GM18526 (cell line): Measurements from ENCODE around the gene DNAH9.

Experiments used
- POLR2A ChIP-seq: IDR thresholded peaks from 3 replicates; pipeline ENCODE4 v1.6.1; 2011; ENCODE audit not compliant: insufficient read length; ENCODE audit errors: extremely low read depth

DNAH9 gene

DNA sequence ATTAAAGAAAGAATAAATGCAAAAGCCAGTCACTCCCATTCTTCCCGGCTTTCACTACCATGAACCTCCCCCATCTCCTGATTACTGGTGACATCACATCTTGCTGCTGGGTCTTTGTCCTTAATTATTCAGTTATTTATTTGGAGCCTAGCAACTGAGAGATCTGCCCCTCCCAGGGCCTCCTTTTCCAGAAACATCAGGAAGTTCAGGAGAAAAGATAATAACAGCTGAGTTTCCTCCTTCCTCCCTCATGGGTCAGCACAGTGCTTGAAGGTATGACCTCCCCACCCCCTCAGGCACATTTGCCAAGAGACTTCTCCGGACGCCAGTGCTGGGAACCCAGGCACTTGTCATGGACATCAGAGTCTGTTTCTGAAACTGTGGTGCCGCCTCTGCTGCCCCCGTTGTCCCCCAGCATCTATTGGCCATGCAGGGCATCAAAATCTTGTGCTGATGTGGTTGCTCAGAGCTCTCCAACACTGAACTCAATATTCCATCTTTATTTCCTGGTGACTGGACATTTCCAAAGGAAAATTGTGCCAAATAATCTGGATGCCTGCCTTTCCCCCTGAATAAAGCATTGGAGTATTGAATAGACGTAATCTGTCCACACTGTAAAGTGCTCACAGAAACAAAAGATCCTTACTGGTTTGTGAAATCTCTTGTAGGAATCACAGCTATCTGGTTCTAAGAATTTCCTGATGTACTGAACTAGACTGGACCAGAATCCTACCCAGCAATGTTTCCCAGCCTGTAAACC is 327.2 kb downstream of the DNAH9 start:
- TF ChIP-seq POLR2A = no peak

GRCh38 chr17:11928436-11928835 is 330.2 kb downstream of the DNAH9 start:
- no peak for TF ChIP-seq POLR2A

DNA sequence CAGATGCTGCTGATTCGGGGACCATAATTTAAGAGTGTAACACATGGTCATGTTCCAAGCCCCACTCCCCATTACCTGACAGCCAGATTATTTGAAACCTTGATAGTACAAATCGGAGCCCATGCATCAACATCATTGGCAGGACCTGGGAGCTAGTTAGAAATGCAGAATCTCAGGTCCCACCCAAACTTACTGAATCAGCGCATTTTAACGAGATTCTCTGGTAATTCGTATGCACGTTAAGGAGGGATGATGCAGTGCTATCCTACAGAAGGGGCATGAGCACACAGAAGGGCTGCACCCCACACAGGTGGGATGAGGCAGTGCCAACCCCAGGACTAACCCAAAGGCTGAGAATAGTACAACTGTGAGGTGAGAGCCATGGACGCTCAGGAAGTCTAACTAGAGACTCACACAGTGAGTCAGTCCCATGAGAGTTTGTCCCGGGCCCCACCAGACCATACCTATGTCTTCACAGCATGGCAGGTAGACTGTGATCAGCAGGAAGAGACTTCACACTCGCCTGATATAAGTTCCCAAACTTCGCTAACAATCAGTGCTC is 334.1 kb downstream of the DNAH9 start:
- no peak for TF ChIP-seq POLR2A

GRCh38 chr17:11935734-11936406 is 337.6 kb downstream of the DNAH9 start:
- TF ChIP-seq POLR2A = no peak

DNA sequence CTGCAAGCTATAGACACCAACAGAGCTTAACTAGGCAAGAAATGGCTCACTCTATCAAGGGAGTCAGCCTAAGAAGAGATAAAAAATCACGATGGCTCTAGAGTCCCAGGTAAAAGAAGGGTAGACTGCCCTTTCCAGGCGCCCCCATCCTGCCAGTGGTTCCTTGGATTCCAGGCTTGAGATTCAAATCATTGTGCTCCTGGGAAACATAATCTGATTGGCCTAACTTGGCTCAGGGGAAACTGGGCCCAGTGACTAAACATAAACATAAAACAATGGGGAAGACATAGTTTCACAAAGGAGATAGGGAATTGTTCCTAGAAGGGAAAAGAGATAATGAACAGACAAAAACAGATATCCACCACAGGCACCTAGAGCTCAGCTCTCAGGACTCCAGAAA is 342.6 kb downstream of the DNAH9 start:
- no peak for TF ChIP-seq POLR2A

- TF ChIP-seq POLR2A = no peak
Observed at GRCh38 chr17:11943759-11944347, 345.6 kb downstream of the DNAH9 start.

GRCh38 chr17:11944587-11944986 is 346.3 kb downstream of the DNAH9 start:
- no peak for TF ChIP-seq POLR2A

- TF ChIP-seq POLR2A = no peak
Observed at GRCh38 chr17:11948789-11949188, 350.5 kb downstream of the DNAH9 start.

GRCh38 chr17:11950771-11951519 is 352.7 kb downstream of the DNAH9 start:
- TF ChIP-seq POLR2A = no peak

GRCh38 chr17:11952610-11953009 is 354.3 kb downstream of the DNAH9 start:
- no peak for TF ChIP-seq POLR2A

GRCh38 chr17:11953924-11954323 is 355.7 kb downstream of the DNAH9 start:
- no peak for TF ChIP-seq POLR2A

DNA sequence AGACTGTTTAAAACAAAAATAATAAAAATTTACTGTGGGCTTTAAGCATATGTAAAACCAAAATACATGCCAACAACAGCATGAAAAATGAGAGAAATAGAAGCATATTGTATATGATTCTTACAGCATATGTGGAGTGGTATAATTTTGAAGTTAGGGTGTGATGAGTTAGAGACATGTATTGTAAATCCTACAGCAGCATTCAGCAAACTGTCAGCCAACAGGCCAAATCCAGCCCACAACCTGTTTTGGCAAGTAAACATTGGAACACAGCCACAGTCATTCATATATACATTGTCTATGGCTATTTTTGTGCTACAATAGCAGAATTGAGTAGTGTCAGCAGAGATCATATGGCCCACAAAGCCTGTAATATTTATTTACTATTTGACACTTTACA is 356.7 kb downstream of the DNAH9 start:
- no peak for TF ChIP-seq POLR2A

- no peak for TF ChIP-seq POLR2A
Observed at GRCh38 chr17:11969565-11969964, 371.3 kb downstream of the DNAH9 start.

DNA sequence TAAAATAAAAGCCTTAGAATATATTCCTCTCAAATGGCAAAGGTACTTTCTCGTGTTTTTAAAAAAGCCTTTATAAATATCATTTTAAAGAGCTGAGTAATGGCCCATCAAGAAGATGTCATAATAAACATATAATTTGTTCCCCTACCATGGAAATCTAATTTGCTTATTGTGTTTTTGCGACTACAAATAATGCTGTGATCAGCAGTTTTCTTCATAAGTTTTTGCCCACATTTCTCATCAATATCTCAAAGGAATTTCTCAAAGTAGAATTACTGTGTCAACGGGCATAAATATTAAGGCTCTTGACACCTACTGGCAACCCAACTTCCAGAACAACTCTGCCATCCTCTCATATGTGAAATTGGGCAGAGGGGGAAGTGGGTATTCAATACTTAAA is 381.5 kb downstream of the DNAH9 start:
- TF ChIP-seq POLR2A = no peak

DNA sequence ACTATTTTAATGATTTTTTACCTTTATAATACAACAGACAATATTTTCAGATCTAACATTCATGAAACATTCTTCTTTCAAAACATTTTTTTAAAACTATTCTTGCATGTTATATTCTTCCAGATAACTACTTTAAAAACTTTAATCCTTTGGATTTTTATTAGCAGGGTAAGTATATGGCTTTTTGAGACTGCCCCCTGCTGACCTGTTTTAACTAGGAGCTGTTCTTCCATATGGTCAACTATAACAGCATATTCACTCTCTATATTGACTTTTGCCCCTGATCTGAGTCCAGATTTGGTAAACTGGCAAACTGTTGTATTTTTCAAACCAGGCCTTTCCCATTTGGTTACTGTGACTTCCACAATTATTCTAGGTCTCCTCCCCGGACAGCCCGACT is 382.5 kb downstream of the DNAH9 start:
- no peak for TF ChIP-seq POLR2A

- no peak for TF ChIP-seq POLR2A
Observed at GRCh38 chr17:11981862-11982261, 383.6 kb downstream of the DNAH9 start.
